ENCODE results near the gene RRP7A. TPM values are rescaled to one million over a fixed set of nuclear protein-coding genes. Genes with fewer than 3 reads are reported as not detected.
"Not testable (repeated sequence)": the region's sequence is repeated elsewhere in the genome, so short reads cannot be mapped to it uniquely, and the experiment has no call there.

RRP7A gene
- total RNA-seq, 1 experiment from 2014 or later, result 50.8 TPM

GRCh38 chr22:42544686-42545085 lies 25.1 kb upstream of the RRP7A start (continued):
- TF ChIP-seq REST (IDR thresholded peaks at IDR 0.05; ENCODE audit: low read depth) (no peak), MAX (IDR thresholded peaks at IDR 0.05) (no peak)

GRCh38 chr22:42539236-42539771 lies 19.7 kb upstream of the RRP7A start:
- H3K9me2 ChIP-seq (ENCODE audit: insufficient read depth); DNase-seq (ENCODE audit: low read depth, low spot score); H3K36me3 ChIP-seq (ENCODE audit: control insufficient read depth in 1 of 2, insufficient read depth in 2 of 2, low read length in 2 of 2); POLR2A ChIA-PET; CTCF ChIA-PET; H4K20me1 ChIP-seq (ENCODE audit: insufficient read depth); H3K79me2 ChIP-seq (ENCODE audit: insufficient read depth, low read length); BruUV-seq (replicated peaks); H3K9me3 ChIP-seq (ENCODE audit: control insufficient read depth in 1 of 2, insufficient read depth in 1 of 2, low read depth in 1 of 2, low read length in 2 of 2); H3K27me3 ChIP-seq (ENCODE audit: insufficient read depth, low read length); RAD21 ChIA-PET (ENCODE audit: low non-redundant PET in 1 of 2, low total read pairs in 2 of 2, uncharacterized antibody in 2 of 2, unreplicated experiment in 2 of 2); H3K9ac ChIP-seq (ENCODE audit: low read length); H2AFZ ChIP-seq (ENCODE audit: low read depth, low read length, poor library complexity, severe bottlenecking); H3K27ac ChIP-seq (ENCODE audit: low read depth, low read length); intact Hi-C loops (cut with micrococcal nuclease); H3K4me3 ChIP-seq (replicated peaks in 1 of 2; ENCODE audit: low read depth in 1 of 2, low read length in 2 of 2): not testable (repeated sequence)
- ATAC-seq, result peak; percentile 78
- Histone ChIP-seq H3K4me2 (ENCODE audit: low read length) (peak overlapping the region; percentile 25; the same call in 1 of the 2 replicates), H3K4me1 (ENCODE audit: control insufficient read depth in 1 of 2, insufficient read depth in 2 of 2, low read length in 2 of 2) (peaks cover 10 to 32% of the 10 kb centered on the region in 2 experiments)

Data from HCT116 (cell line).